IMR-90 (cell line): ENCODE results near the gene FNDC1. TPM values are rescaled to one million over a fixed set of nuclear protein-coding genes. Genes with fewer than 3 reads are reported as not detected.

Experiments used
- ATAC-seq: fragments of 200-7000 bp; cut with Tn5 transposase; 2 replicates; pipeline ENCODE4 v1.9.1; 2020; ENCODE audit warnings: low read depth, mild to moderate bottlenecking, moderate library complexity
- BruUV-seq: library from RNA; stranded (reverse); fragments of 400-500 nt; replicated peaks from 2 replicates; lab custom pipeline; 2021; lab: Mats Ljungman, UMichigan
- CTCF ChIA-PET: fragments of 300-600 bp; formaldehyde crosslinking; extraction: SDS; loops from one replicate; lab custom pipeline; 2021; ENCODE audit warnings: antibody characterized with exemption; lab: Yijun Ruan, JAX
- POLR2A ChIA-PET: fragments of 300-600 bp; sonication (Branson Sonifier 250); formaldehyde crosslinking; loops from one replicate; lab custom pipeline; 2022; ENCODE audit warnings: antibody characterized with exemption; ENCODE audit not compliant: unreplicated experiment; lab: Charles Lee
- DNase-seq: peaks from one replicate; pipeline ENCODE4 v3.0.0; 2013
- H2AFZ ChIP-seq: replicated peaks from 2 replicates; pipeline ENCODE3; 2013; ENCODE audit warnings: low read length, mild to moderate bottlenecking; ENCODE audit not compliant: poor library complexity
- H2AK5ac ChIP-seq: 2 replicates; pipeline ENCODE4 v1.6.1; 2013; ENCODE audit warnings: low read depth, low read length, inconsistent platforms
- H2AK9ac ChIP-seq: replicated peaks from 2 replicates; pipeline ENCODE3; 2013; ENCODE audit warnings: mild to moderate bottlenecking, low read depth, low read length, moderate library complexity; ENCODE audit not compliant: poor library complexity
- H2BK120ac ChIP-seq: 2 replicates; pipeline ENCODE4 v1.6.1; 2013; ENCODE audit warnings: low read depth, low read length, inconsistent platforms
- H2BK15ac ChIP-seq: 3 replicates; pipeline ENCODE4 v1.6.1; 2013; ENCODE audit warnings: low read depth, low read length, inconsistent platforms
- H2BK20ac ChIP-seq: 2 replicates; pipeline ENCODE4 v1.6.1; 2013; ENCODE audit warnings: low read depth, mild to moderate bottlenecking, inconsistent platforms, low read length, moderate library complexity
- H2BK5ac ChIP-seq: 2 replicates; pipeline ENCODE4 v1.6.1; 2013; ENCODE audit warnings: mild to moderate bottlenecking, low read depth, low read length, inconsistent platforms; ENCODE audit not compliant: poor library complexity, severe bottlenecking
- H3K14ac ChIP-seq: replicated peaks from 2 replicates; pipeline ENCODE4 v1.6.1; 2013; ENCODE audit warnings: low read depth, low read length, inconsistent platforms
- H3K18ac ChIP-seq: 2 replicates; pipeline ENCODE4 v1.6.1; 2013; ENCODE audit warnings: low read depth, low read length, control low read depth
- H3K23ac ChIP-seq: 2 replicates; pipeline ENCODE4 v1.6.1; 2013; ENCODE audit warnings: low read depth, low read length, inconsistent platforms
- H3K27ac ChIP-seq: 2 replicates; pipeline ENCODE4 v1.5.1; 2013; ENCODE audit warnings: mild to moderate bottlenecking, control low read depth, low read length; ENCODE audit not compliant: insufficient read depth
- H3K27me3 ChIP-seq: 2 replicates; pipeline ENCODE4 v1.6.1; 2013; ENCODE audit warnings: low read length; ENCODE audit not compliant: control insufficient read depth, insufficient read depth
- H3K36me3 ChIP-seq: 2 replicates; pipeline ENCODE4 v1.6.1; 2013; ENCODE audit warnings: low read length, mixed read lengths; ENCODE audit not compliant: control insufficient read depth, insufficient read depth
- H3K4ac ChIP-seq: 2 replicates; pipeline ENCODE4 v1.6.1; 2013; ENCODE audit warnings: low read depth, low read length, inconsistent platforms
- H3K4me1 ChIP-seq: 2 replicates; pipeline ENCODE4 v1.6.1; 2013; ENCODE audit warnings: low read length, mixed read lengths; ENCODE audit not compliant: control insufficient read depth, insufficient read depth
- H3K4me2 ChIP-seq: 2 replicates; pipeline ENCODE4 v1.6.1; 2013; ENCODE audit warnings: low read depth, mild to moderate bottlenecking, control low read depth, low read length, moderate library complexity
- H3K4me3 ChIP-seq: 2 replicates; pipeline ENCODE4 v1.5.1; 2013; ENCODE audit warnings: low read depth, mild to moderate bottlenecking, control low read depth, low read length, moderate library complexity; ENCODE audit not compliant: insufficient read depth
- H3K56ac ChIP-seq: 2 replicates; pipeline ENCODE4 v1.6.1; 2013; ENCODE audit warnings: low read length, inconsistent platforms; ENCODE audit not compliant: insufficient read depth; ENCODE audit errors: extremely low read depth
- H3K79me1 ChIP-seq, 2 experiments: 2 replicates each; pipeline ENCODE4 v1.6.1; 2013; ENCODE audit warnings: low read length in 2 of 2, inconsistent platforms in 1 of 2, low read depth in 1 of 2
- H3K9ac ChIP-seq: 2 replicates; pipeline ENCODE4 v1.6.1; 2013; ENCODE audit warnings: low read depth, low read length, control low read depth
- H3K9me1 ChIP-seq: 2 replicates; pipeline ENCODE4 v1.6.1; 2013; ENCODE audit warnings: low read length, inconsistent platforms; ENCODE audit not compliant: insufficient read depth
- H3K9me3 ChIP-seq: 2 replicates; pipeline ENCODE4 v1.6.1; 2013; ENCODE audit warnings: low read length; ENCODE audit not compliant: control insufficient read depth, insufficient read depth
- H4K20me1 ChIP-seq: 2 replicates; pipeline ENCODE4 v1.6.1; 2013; ENCODE audit warnings: low read length, inconsistent platforms; ENCODE audit not compliant: insufficient read depth
- H4K5ac ChIP-seq: 2 replicates; pipeline ENCODE4 v1.6.1; 2013; ENCODE audit warnings: mild to moderate bottlenecking, low read depth, low read length, control low read depth
- H4K8ac ChIP-seq, 2 experiments: 2 replicates each; pipeline ENCODE4 v1.6.1; 2013; ENCODE audit warnings: low read depth in 2 of 2, low read length in 2 of 2, control low read depth in 1 of 2, inconsistent platforms in 1 of 2
- H4K91ac ChIP-seq: 2 replicates; pipeline ENCODE4 v1.6.1; 2013; ENCODE audit warnings: low read depth, low read length, inconsistent platforms; ENCODE audit not compliant: insufficient read depth
- CEBPB ChIP-seq: IDR thresholded peaks from 2 replicates; pipeline ENCODE4 v1.6.1; 2012; ENCODE audit warnings: low read depth, low read length, improper control_type of control experiment
- CHD1 ChIP-seq: IDR thresholded peaks from 2 replicates; pipeline ENCODE4 v1.6.1; 2012; ENCODE audit warnings: low read depth, low read length, improper control_type of control experiment
- FOS ChIP-seq: fragments of 150-350 bp; IDR thresholded peaks from 2 replicates; pipeline ENCODE4 v1.6.1; 2016; ENCODE audit warnings: low read depth, low read length
- MAFK ChIP-seq: IDR thresholded peaks from 2 replicates; pipeline ENCODE4 v1.6.1; 2012; ENCODE audit warnings: low read depth, low read length, improper control_type of control experiment
- MAZ ChIP-seq: IDR thresholded peaks from 2 replicates; pipeline ENCODE4 v1.6.1; 2012; ENCODE audit warnings: low read depth, mild to moderate bottlenecking, low read length, improper control_type of control experiment, moderate library complexity, borderline replicate concordance
- MXI1 ChIP-seq: IDR thresholded peaks from 2 replicates; pipeline ENCODE4 v1.6.1; 2012; ENCODE audit warnings: low read depth, mild to moderate bottlenecking, low read length, moderate library complexity, borderline replicate concordance
- SMC3 ChIP-seq: fragments of 150-350 bp; IDR thresholded peaks from 2 replicates; pipeline ENCODE4 v1.6.1; 2016; ENCODE audit warnings: low read depth, mild to moderate bottlenecking, antibody characterized with exemption, low read length, moderate library complexity
- WGBS, 2 experiments: methylation state at CpG; one replicate each; pipeline versions ENCODE4 v1.1.5 to v1.1.7; 2013; ENCODE audit warnings: missing lambda C conversion rate in 2 of 2; ENCODE audit not compliant: insufficient read length in 1 of 2; ENCODE audit errors: extremely low coverage in 2 of 2; 5-methylcytosine and 5-hydroxymethylcytosine counted together
- dilution Hi-C: fragments of 300-500 bp; cut with HindIII; formaldehyde crosslinking; loops from one replicate; pipeline ENCODE4 v1.14.3; 2018; ENCODE audit warnings: low sequenced_read_pairs; ENCODE audit not compliant: unreplicated experiment
- in situ Hi-C: fragments of 300-500 bp; cut with MboI; formaldehyde crosslinking; loops from 3 replicates; pipeline ENCODE4 v1.14.3; 2019; ENCODE audit warnings: low sequenced_read_pairs, inconsistent platforms, mixed read lengths
- intact Hi-C: fragments of 100-400 bp; cut with micrococcal nuclease; formaldehyde crosslinking; loops from 2 replicates; pipeline ENCODE4 v1.10.0; 2022
- polyA plus RNA-seq, 3 experiments: library from polyadenylated mRNA; depleted of rRNA; stranded (reverse); fragments of >200 nt; gene quantifications; 2 replicates each; pipeline ENCODE4 v1.2.3, GENCODE V29; 2012; ENCODE audit warnings: low replicate concordance in 1 of 3
- total RNA-seq: library from RNA; depleted of rRNA; stranded (reverse); fragments of >200 nt; gene quantifications from 2 replicates; pipeline ENCODE4 v1.2.3, GENCODE V29; 2012
- TF ChIP-seq, protein P1 (sequence below): fragments of 150-350 bp; IDR thresholded peaks from 2 replicates; pipeline ENCODE4 v1.6.1; 2017; ENCODE audit warnings: mild to moderate bottlenecking, antibody characterized with exemption, low read length, low read depth

FNDC1 gene
- total and polyA plus RNA-seq, 2 of the 4 experiments (the other 2 are of a cell fraction): 0.03 TPM; not detected in 1

DNA sequence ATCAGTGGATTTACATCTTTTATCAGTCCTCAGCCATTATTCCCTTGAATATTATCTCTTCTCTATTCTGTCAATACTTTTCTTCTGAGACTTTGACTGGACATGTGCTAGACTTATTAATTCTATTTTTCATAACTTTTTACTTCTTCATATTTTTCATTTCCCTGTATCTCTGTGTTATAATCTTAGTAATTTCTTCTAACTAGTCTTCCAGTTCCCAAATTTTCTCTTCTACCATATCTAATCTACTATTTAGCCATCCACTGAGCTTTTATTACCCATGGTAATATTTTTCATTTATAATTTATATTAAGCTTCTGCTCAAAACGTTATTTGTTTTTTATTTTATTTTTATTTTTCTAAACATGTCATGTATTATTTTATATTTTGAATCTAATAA is 13.1 kb upstream of the FNDC1 start:
- H3K9me1 ChIP-seq: no peaks in the 10 kb centered on the region
- intact Hi-C loops (no loop called here), dilution Hi-C loops (no loop called here), in situ Hi-C loops (no loop called here)
- H2AFZ ChIP-seq: no peak overlapping the region
- ATAC-seq: no peak
- H2BK120ac ChIP-seq: no peak overlapping the region
- H4K8ac ChIP-seq: no peak overlapping the region
- no peaks in the 10 kb centered on the region for H3K36me3 ChIP-seq
- H2AK9ac ChIP-seq: no peak overlapping the region
- no peak overlapping the region for H3K4me2 ChIP-seq
- POLR2A ChIA-PET: no interaction called here
- H3K56ac ChIP-seq: no peak overlapping the region
- H4K20me1 ChIP-seq: no peaks in the 10 kb centered on the region
- no peak overlapping the region for H3K4me3 ChIP-seq
- H3K9ac ChIP-seq: no peak overlapping the region
- no peak overlapping the region for H3K23ac ChIP-seq
- H3K27ac ChIP-seq: no peak overlapping the region
- H3K4ac ChIP-seq: no peak overlapping the region
- no peak overlapping the region for H2BK5ac ChIP-seq
- H3K4me1 ChIP-seq: no peaks in the 10 kb centered on the region
- WGBS, 2 experiments: no CpG with 5 or more reads among the region's 1 CpG
- no peak overlapping the region for H2AK5ac ChIP-seq
- TF ChIP-seq SMC3 (no peak), FOS (no peak), MAZ (no peak), CHD1 (no peak), CEBPB (no peak), MAFK (no peak), MXI1 (no peak)
- TF ChIP-seq, protein P1, sequence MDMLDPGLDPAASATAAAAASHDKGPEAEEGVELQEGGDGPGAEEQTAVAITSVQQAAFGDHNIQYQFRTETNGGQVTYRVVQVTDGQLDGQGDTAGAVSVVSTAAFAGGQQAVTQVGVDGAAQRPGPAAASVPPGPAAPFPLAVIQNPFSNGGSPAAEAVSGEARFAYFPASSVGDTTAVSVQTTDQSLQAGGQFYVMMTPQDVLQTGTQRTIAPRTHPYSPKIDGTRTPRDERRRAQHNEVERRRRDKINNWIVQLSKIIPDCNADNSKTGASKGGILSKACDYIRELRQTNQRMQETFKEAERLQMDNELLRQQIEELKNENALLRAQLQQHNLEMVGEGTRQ: no peak
- no TSS peak for BruUV-seq
- peaks cover 4% of the 10 kb centered on the region; the same call in 1 of the 2 replicates for H3K27me3 ChIP-seq
- no peak overlapping the region for H3K14ac ChIP-seq
- no peak overlapping the region for H3K18ac ChIP-seq
- no peaks in the 10 kb centered on the region for H3K79me1 ChIP-seq
- no peak overlapping the region for H4K5ac ChIP-seq
- no peaks in the 10 kb centered on the region for H3K9me3 ChIP-seq
- no peak overlapping the region for H2BK20ac ChIP-seq
- CTCF ChIA-PET: no interaction called here
- no peak overlapping the region for H2BK15ac ChIP-seq
- no peak for DNase-seq
- no peak overlapping the region for H4K91ac ChIP-seq
